ENCODE measurements around the gene NCAM1.

DNA sequence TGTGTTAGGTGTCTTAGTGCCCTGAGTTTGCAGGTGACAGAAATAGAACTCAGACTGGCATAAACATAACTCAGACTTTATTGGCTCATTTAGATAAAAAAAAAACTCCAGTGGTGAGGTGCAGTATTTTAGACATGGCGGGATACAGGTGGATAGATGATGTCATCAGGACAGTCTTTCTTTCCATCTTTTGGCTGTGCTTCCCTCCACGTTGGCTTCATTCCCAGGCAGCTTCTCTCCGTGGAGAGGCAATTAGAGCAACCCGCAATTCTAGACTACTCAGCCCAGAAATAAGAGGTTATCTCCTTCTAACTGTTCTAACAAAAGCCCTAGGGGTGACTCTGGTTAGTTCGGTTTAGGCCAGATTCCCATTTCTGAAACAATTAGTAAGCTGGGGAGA is 40.5 kb downstream of the NCAM1 start:
- TF ChIP-seq, protein P1, sequence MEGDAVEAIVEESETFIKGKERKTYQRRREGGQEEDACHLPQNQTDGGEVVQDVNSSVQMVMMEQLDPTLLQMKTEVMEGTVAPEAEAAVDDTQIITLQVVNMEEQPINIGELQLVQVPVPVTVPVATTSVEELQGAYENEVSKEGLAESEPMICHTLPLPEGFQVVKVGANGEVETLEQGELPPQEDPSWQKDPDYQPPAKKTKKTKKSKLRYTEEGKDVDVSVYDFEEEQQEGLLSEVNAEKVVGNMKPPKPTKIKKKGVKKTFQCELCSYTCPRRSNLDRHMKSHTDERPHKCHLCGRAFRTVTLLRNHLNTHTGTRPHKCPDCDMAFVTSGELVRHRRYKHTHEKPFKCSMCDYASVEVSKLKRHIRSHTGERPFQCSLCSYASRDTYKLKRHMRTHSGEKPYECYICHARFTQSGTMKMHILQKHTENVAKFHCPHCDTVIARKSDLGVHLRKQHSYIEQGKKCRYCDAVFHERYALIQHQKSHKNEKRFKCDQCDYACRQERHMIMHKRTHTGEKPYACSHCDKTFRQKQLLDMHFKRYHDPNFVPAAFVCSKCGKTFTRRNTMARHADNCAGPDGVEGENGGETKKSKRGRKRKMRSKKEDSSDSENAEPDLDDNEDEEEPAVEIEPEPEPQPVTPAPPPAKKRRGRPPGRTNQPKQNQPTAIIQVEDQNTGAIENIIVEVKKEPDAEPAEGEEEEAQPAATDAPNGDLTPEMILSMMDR (IDR thresholded peaks at IDR 0.05; ENCODE audit: insufficient read depth, low read length): no peak
- TF ChIP-seq POLR2AphosphoS5 (IDR thresholded peaks at IDR 0.05; ENCODE audit: low read depth): no peak
- TF ChIP-seq GABPA (IDR thresholded peaks at IDR 0.05; ENCODE audit: low read depth): no peak

All from HL-60 (cell line).